Activated CD4-positive, alpha-beta T cell treated with anti-CD3 and anti-CD28 coated beads for 36 hours (primary cell): ENCODE data around the gene FBN3. TPM values are rescaled to one million over a fixed set of nuclear protein-coding genes. Genes with fewer than 3 reads are reported as not detected.
"Not testable (repeated sequence)": the region's sequence is repeated elsewhere in the genome, so short reads cannot be mapped to it uniquely, and the experiment has no call there.

Source experiments
- ATAC-seq: fragments of 200-7000 bp; cut with Tn5 transposase; one replicate; pipeline ENCODE4 v1.10.0; 2021; ENCODE audit warnings: mild to moderate bottlenecking, moderate library complexity
- CTCF ChIA-PET: fragments of 350-600 bp; sonication (Branson Sonifier 250); formaldehyde crosslinking; loops from one replicate; lab custom pipeline; 2021; ENCODE audit warnings: antibody characterized with exemption; lab: Charles Lee
- POLR2A ChIA-PET: fragments of 350-600 bp; sonication (Branson Sonifier 250); formaldehyde crosslinking; loops from one replicate; lab custom pipeline; 2021; ENCODE audit warnings: antibody characterized with exemption, inconsistent platforms; lab: Charles Lee
- DNase-seq: peaks from one replicate; pipeline ENCODE4 v3.0.0-alpha.2; 2020
- H3K27ac Mint-ChIP-seq: one replicate; pipeline ENCODE4 v1.8.0; 2021; ENCODE audit warnings: mixed read lengths
- H3K27me3 Mint-ChIP-seq: one replicate; pipeline ENCODE4 v1.8.0; 2021; ENCODE audit warnings: mixed read lengths
- H3K36me3 Mint-ChIP-seq: one replicate; pipeline ENCODE4 v1.8.0; 2021; ENCODE audit warnings: low read depth, mixed read lengths
- H3K4me1 Mint-ChIP-seq: one replicate; pipeline ENCODE4 v1.8.0; 2021; ENCODE audit warnings: mixed read lengths
- H3K4me3 Mint-ChIP-seq: one replicate; pipeline ENCODE4 v1.8.0; 2021; ENCODE audit warnings: mild to moderate bottlenecking, moderate library complexity, mixed read lengths
- H3K9me3 Mint-ChIP-seq: one replicate; pipeline ENCODE4 v1.8.0; 2021; ENCODE audit warnings: low read depth, mixed read lengths
- intact Hi-C, 2 experiments: fragments of 100-400 bp; cut with DNase I in 1 of 2; cut with micrococcal nuclease in 1 of 2; formaldehyde crosslinking; loops; one replicate each; pipeline versions ENCODE4 v1.14.2 to v1.15.1; 2022 to 2024; cut with DNase I, micrococcal nuclease
- total RNA-seq, 2 experiments: library from RNA; stranded (reverse); gene quantifications; one replicate each; pipeline ENCODE4 v1.2.3, GENCODE V29; 2021

FBN3 gene
- total RNA-seq, 2 experiments from 2014 or later = not detected

- CTCF ChIA-PET = no interaction called here
- Mint-ChIP-seq H3K27me3 (no peaks in the 10 kb centered on the region), H3K27ac (no peak overlapping the region), H3K36me3 (no peaks in the 10 kb centered on the region), H3K4me1 (peaks cover 4% of the 10 kb centered on the region), H3K9me3 (no peaks in the 10 kb centered on the region), H3K4me3 (no peak overlapping the region)
- DNase-seq = no peak
- POLR2A ChIA-PET = no interaction called here
- ATAC-seq = no peak
- intact Hi-C loops = loop anchor here in 1 of 2 experiments (10.0 kb wide), 1 partner anchor 51 kb away; no protein-coding TSS in a partner anchor
Observed at GRCh38 chr19:8163759-8164158, 14.4 kb upstream of the FBN3 start.

GRCh38 chr19:8161135-8161646 is 11.8 kb upstream of the FBN3 start:
- Mint-ChIP-seq H3K9me3 (no peaks in the 10 kb centered on the region), H3K4me1 (peaks cover 4% of the 10 kb centered on the region), H3K27me3 (peaks cover 4% of the 10 kb centered on the region), H3K27ac (no peak overlapping the region), H3K4me3 (no peak overlapping the region), H3K36me3 (no peaks in the 10 kb centered on the region)
- ChIA-PET CTCF (interaction anchor here (1.5 kb wide), 1 partner anchor 92 kb away, joined by 4 read pairs; no protein-coding TSS in a partner anchor), POLR2A (no interaction called here)
- DNase-seq (peak; percentile 55), ATAC-seq (peak; percentile 93)
- intact Hi-C loops = loop anchor here in 1 of 2 experiments (10.0 kb wide), 1 partner anchor 54 kb away; no protein-coding TSS in a partner anchor

- H3K4me3 Mint-ChIP-seq, intact Hi-C loops, H3K27ac Mint-ChIP-seq, H3K9me3 Mint-ChIP-seq, H3K36me3 Mint-ChIP-seq, DNase-seq, ATAC-seq, H3K27me3 Mint-ChIP-seq, H3K4me1 Mint-ChIP-seq, POLR2A ChIA-PET: not testable (repeated sequence)
- CTCF ChIA-PET = interaction anchor here (1.0 to 1.8 kb wide), 5 partner anchors 8 to 94 kb away, joined by 3 to 12 read pairs (median 4); no protein-coding TSS in a partner anchor
Observed at GRCh38 chr19:8159322-8159721, 9.9 kb upstream of the FBN3 start.

- Mint-ChIP-seq H3K9me3 (no peaks in the 10 kb centered on the region), H3K27me3 (peaks cover 9% of the 10 kb centered on the region), H3K36me3 (no peaks in the 10 kb centered on the region), H3K27ac (no peak overlapping the region), H3K4me3 (no peak overlapping the region), H3K4me1 (peaks cover 4% of the 10 kb centered on the region)
- intact Hi-C loops = loop anchor here (1.0 kb wide), 1 partner anchor 95 kb away; no protein-coding TSS in a partner anchor
- ATAC-seq (peak; percentile 87), DNase-seq (peak; percentile 59)
- CTCF ChIA-PET = interaction anchor here (0.5 to 1.8 kb wide), 17 partner anchors 9 to 301 kb away, joined by 3 to 12 read pairs (median 3); partner anchors contain the start of gene CERS4
- POLR2A ChIA-PET = no interaction called here
Observed at GRCh38 chr19:8158411-8159074, 9.2 kb upstream of the FBN3 start.

GRCh38 chr19:8155318-8155717 is 5.9 kb upstream of the FBN3 start:
- Mint-ChIP-seq H3K27ac (no peak overlapping the region), H3K27me3 (peaks cover 21% of the 10 kb centered on the region), H3K9me3 (no peaks in the 10 kb centered on the region), H3K4me3 (no peak overlapping the region), H3K36me3 (no peaks in the 10 kb centered on the region), H3K4me1 (no peaks in the 10 kb centered on the region)
- ATAC-seq = no peak
- POLR2A ChIA-PET = no interaction called here
- intact Hi-C loops = no loop called here
- CTCF ChIA-PET = no interaction called here
- DNase-seq = no peak

- H3K4me3 Mint-ChIP-seq, H3K27ac Mint-ChIP-seq, POLR2A ChIA-PET, intact Hi-C loops, H3K9me3 Mint-ChIP-seq, H3K4me1 Mint-ChIP-seq, H3K36me3 Mint-ChIP-seq: not testable (repeated sequence)
- DNase-seq (peak; percentile 63), ATAC-seq (peak; percentile 51)
- CTCF ChIA-PET = interaction anchor here (1.0 kb wide), 1 partner anchor 19 kb away, joined by 3 read pairs; no protein-coding TSS in a partner anchor
- H3K27me3 Mint-ChIP-seq = peaks cover 25% of the 10 kb centered on the region
Observed at GRCh38 chr19:8154014-8154413, 4.6 kb upstream of the FBN3 start.

GRCh38 chr19:8151767-8152035 is 2.3 kb upstream of the FBN3 start:
- no peak overlapping the region for H3K4me3 Mint-ChIP-seq
- CTCF ChIA-PET = no interaction called here

GRCh38 chr19:8150998-8151766 is 1.8 kb upstream of the FBN3 start:
- H3K36me3 Mint-ChIP-seq = no peaks in the 10 kb centered on the region
- ATAC-seq (no peak), DNase-seq (no peak)
- POLR2A ChIA-PET = no interaction called here
- no peak overlapping the region for H3K4me3 Mint-ChIP-seq
- H3K27me3 Mint-ChIP-seq = peaks cover 41% of the 10 kb centered on the region
- H3K9me3 Mint-ChIP-seq = no peaks in the 10 kb centered on the region
- no peak overlapping the region for H3K27ac Mint-ChIP-seq
- intact Hi-C loops = no loop called here
- H3K4me1 Mint-ChIP-seq = peaks cover 5% of the 10 kb centered on the region
- CTCF ChIA-PET = no interaction called here

More at GRCh38 chr19:8151767-8152035, 2.3 kb upstream of the FBN3 start:
- intact Hi-C loops = no loop called here
- no peak for DNase-seq
- POLR2A ChIA-PET = no interaction called here
- no peaks in the 10 kb centered on the region for H3K36me3 Mint-ChIP-seq
- H3K4me1 Mint-ChIP-seq = peaks cover 5% of the 10 kb centered on the region
- no peak overlapping the region for H3K27ac Mint-ChIP-seq
- H3K27me3 Mint-ChIP-seq = peaks cover 37% of the 10 kb centered on the region
- no peak for ATAC-seq
- H3K9me3 Mint-ChIP-seq = no peaks in the 10 kb centered on the region

GRCh38 chr19:8150178-8150865 is 930 bp upstream of the FBN3 start:
- H3K27ac Mint-ChIP-seq = no peak overlapping the region
- ChIA-PET CTCF (interaction anchor here (0.6 kb wide), 2 partner anchors 88 to 132 kb away, joined by 3 read pairs; no protein-coding TSS in a partner anchor), POLR2A (no interaction called here)
- H3K4me1 Mint-ChIP-seq = peaks cover 5% of the 10 kb centered on the region
- intact Hi-C loops = no loop called here
- H3K27me3 Mint-ChIP-seq = peaks cover 39% of the 10 kb centered on the region
- no peak overlapping the region for H3K4me3 Mint-ChIP-seq
- H3K9me3 Mint-ChIP-seq = no peaks in the 10 kb centered on the region
- DNase-seq (no peak), ATAC-seq (no peak)
- H3K36me3 Mint-ChIP-seq = no peaks in the 10 kb centered on the region

GRCh38 chr19:8148410-8149260 is 757 bp downstream of the FBN3 start:
- DNase-seq (peak; percentile 26), ATAC-seq (no peak)
- Mint-ChIP-seq H3K4me3 (no peak overlapping the region), H3K9me3 (no peaks in the 10 kb centered on the region), H3K4me1 (peaks cover 5% of the 10 kb centered on the region), H3K27me3 (peaks cover 36% of the 10 kb centered on the region), H3K27ac (no peak overlapping the region), H3K36me3 (no peaks in the 10 kb centered on the region)
- intact Hi-C loops = no loop called here
- CTCF ChIA-PET = no interaction called here
- POLR2A ChIA-PET = no interaction called here

GRCh38 chr19:8148088-8148409 is 1.3 kb downstream of the FBN3 start:
- ChIA-PET POLR2A (no interaction called here), CTCF (no interaction called here)
- Mint-ChIP-seq H3K27me3 (peaks cover 33% of the 10 kb centered on the region), H3K4me1 (peaks cover 5% of the 10 kb centered on the region), H3K27ac (no peak overlapping the region), H3K9me3 (no peaks in the 10 kb centered on the region), H3K4me3 (no peak overlapping the region), H3K36me3 (no peaks in the 10 kb centered on the region)
- DNase-seq (no peak), ATAC-seq (no peak)
- intact Hi-C loops = no loop called here
